ENCODE measurements around the gene GALNS.
A peak's percentile ranks its signal among the peaks of the same experiment; 100 is the strongest.

The GALNS gene

DNA sequence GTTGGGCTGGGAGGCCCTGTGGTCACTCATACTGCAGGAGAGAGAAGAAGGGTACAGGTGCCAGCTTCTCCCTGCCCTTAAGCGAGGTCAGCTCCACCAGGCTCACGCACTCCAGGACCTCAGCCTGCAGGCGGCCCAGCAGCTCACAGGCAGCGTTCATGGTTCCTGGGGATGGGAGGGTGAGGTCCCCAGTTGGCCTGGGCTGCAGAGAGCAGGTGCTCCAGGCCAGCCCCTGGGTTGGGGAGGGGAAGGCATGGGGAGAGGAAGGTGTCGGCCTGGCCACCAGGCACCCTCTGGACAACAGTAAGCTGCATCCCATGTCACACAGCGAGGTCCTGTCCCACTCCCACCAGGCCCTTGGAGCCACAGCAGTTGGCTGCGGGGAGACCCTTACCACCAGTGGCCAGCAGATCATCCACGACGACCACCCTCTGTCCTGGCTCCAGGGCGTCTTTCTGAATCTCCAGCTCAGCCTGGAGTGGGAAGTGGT is 47.0 kb downstream of the GALNS start:
- peak overlapping the region; percentile 99 for H3K27ac ChIP-seq

DNA sequence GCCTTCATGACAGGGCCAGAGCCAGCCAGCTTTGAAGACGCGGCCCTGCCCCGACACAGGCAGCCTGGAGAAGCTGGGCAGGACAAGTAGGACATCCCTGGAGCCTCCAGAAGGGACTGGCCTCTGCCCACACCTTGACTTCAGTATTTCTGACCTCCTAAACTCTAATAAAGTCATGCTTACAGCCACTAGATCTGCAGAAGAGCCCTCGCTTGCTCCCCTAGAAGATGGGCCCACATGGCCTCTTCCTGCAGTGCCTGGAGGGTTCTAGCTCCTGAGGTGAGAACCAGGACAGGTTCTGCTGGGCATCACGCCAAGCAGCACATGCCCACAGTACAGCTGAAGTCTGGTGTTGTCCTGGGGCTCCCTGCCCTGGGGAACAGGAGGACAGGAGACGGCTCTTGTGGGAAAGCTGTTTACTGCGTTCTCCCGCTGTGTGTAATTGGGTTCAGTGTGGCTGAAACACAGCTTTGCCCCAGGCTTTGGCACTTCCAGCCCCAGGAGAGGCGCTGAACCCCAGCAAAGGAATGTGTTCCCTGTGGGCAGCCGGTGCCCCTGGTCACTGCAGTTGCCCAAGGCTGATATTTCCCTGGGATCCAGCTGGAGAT is 47.6 kb downstream of the GALNS start:
- H3K4me2 ChIP-seq, result peak overlapping the region; percentile 89

More for the DNA sequence above, 47.0 kb downstream of the GALNS start:
- H3K36me3 ChIP-seq, result peaks cover 54% of the 10 kb centered on the region
- peaks cover 67% of the 10 kb centered on the region for H3K4me1 ChIP-seq
- H3K9me3 ChIP-seq, result peaks cover 4% of the 10 kb centered on the region; the same call in 1 of the 2 replicates
- TF ChIP-seq Cebpa-rat (IDR thresholded peaks at IDR 0.05), result no peak
- peak overlapping the region; percentile 72 for H3K4me3 ChIP-seq
- no peaks in the 10 kb centered on the region for H3K27me3 ChIP-seq
- peak overlapping the region; percentile 97 for H3K9ac ChIP-seq
- H4K20me1 ChIP-seq, result peaks cover 66% of the 10 kb centered on the region
- peak overlapping the region; percentile 89 for H3K4me2 ChIP-seq

DNA sequence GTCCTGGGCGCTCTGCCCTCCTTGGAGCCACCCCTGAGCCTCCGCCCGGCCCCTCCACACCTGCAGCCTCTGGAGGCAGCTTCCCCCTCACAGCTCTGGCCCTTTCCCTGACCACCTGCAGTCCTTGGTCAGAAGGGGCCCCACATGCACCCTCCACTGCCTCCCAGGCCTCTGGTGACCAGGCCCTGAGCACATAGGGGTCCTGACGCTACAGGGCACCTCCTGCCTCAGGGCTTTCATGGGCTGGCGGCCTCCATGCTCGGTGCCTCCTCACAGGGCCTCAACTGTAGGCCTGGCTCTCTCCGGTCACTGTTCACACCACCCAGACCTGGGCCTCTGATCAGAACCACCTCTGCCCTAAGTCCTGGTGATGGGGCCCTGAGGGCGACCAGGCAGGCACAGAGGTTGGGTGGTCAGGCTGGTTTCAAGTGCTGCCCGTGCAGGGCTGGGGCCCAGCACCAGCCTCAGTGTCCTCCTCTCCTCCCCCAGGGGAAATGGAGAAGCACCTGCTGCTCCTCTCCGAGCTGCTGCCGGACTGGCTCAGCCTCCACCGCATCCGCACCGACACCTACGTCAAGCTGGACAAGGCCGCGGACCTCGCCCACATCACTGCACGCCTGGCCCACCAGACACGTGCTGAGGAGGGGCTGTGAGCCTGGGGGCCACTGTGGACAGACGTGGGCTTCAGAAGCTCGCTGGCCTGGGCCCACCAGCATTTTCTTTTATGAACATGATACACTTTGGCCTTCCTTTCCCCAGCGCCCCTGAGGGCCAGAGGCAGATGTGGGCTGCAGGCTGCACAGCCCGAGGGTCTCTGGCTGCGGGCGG is 48.9 kb downstream of the GALNS start:
- H4K20me1 ChIP-seq, result peaks cover 72% of the 10 kb centered on the region
- peak overlapping the region; percentile 12; the same call in 1 of the 2 replicates for H3K4me2 ChIP-seq

More for the DNA sequence above, 47.6 kb downstream of the GALNS start:
- Histone ChIP-seq H3K4me1 (peaks cover 73% of the 10 kb centered on the region), H3K27ac (peak overlapping the region; percentile 99), H3K4me3 (no peak overlapping the region), H4K20me1 (peaks cover 71% of the 10 kb centered on the region), H3K36me3 (peaks cover 54% of the 10 kb centered on the region), H3K9ac (peak overlapping the region; percentile 97; the same call in 1 of the 2 replicates), H3K9me3 (peaks cover 4% of the 10 kb centered on the region; the same call in 1 of the 2 replicates), H3K27me3 (no peaks in the 10 kb centered on the region)
- no peak for TF ChIP-seq Cebpa-rat (IDR thresholded peaks at IDR 0.05)

DNA sequence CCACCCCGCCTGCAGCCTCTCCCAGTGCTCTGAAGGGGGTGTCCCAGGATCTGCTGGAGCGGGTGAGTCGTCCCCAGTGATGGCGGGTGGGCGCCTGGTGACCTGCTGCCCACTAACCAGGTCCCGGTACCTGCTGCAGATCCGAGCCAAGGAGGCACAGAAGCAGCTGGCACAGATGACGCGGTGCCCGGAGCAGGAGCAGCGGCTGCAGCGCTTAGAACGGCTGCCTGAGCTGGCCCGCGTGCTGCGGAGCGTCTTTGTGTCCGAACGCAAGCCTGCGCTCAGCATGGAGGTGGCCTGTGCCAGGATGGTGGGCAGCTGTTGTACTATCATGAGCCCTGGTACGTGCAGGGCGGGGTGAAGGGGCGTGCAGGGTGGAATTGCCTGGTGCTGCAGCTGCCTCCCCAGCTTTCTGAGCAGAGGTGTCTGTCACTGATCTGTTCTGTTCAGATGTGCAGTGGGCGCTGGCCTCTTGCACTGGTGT is 49.6 kb downstream of the GALNS start:
- H3K4me3 ChIP-seq, result no peak overlapping the region
- no peak overlapping the region for H3K9ac ChIP-seq
- H3K9me3 ChIP-seq, result peaks cover 1% of the 10 kb centered on the region; the same call in 1 of the 2 replicates
- peaks cover 54% of the 10 kb centered on the region for H3K36me3 ChIP-seq
- TF ChIP-seq Cebpa-rat (IDR thresholded peaks at IDR 0.05), result no peak
- no peak overlapping the region for H3K27ac ChIP-seq
- H3K27me3 ChIP-seq, result no peaks in the 10 kb centered on the region
- H4K20me1 ChIP-seq, result peaks cover 72% of the 10 kb centered on the region
- H3K4me1 ChIP-seq, result peaks cover 73% of the 10 kb centered on the region
- H3K4me2 ChIP-seq, result no peak overlapping the region

More for the DNA sequence above, 48.9 kb downstream of the GALNS start:
- H3K9me3 ChIP-seq, result peaks cover 4% of the 10 kb centered on the region; the same call in 1 of the 2 replicates
- no peak for TF ChIP-seq Cebpa-rat (IDR thresholded peaks at IDR 0.05)
- peaks cover 73% of the 10 kb centered on the region for H3K4me1 ChIP-seq
- no peak overlapping the region for H3K4me3 ChIP-seq
- peaks cover 54% of the 10 kb centered on the region for H3K36me3 ChIP-seq
- H3K9ac ChIP-seq, result no peak overlapping the region
- H3K27me3 ChIP-seq, result no peaks in the 10 kb centered on the region
- H3K27ac ChIP-seq, result no peak overlapping the region; the same call in 1 of the 2 replicates

DNA sequence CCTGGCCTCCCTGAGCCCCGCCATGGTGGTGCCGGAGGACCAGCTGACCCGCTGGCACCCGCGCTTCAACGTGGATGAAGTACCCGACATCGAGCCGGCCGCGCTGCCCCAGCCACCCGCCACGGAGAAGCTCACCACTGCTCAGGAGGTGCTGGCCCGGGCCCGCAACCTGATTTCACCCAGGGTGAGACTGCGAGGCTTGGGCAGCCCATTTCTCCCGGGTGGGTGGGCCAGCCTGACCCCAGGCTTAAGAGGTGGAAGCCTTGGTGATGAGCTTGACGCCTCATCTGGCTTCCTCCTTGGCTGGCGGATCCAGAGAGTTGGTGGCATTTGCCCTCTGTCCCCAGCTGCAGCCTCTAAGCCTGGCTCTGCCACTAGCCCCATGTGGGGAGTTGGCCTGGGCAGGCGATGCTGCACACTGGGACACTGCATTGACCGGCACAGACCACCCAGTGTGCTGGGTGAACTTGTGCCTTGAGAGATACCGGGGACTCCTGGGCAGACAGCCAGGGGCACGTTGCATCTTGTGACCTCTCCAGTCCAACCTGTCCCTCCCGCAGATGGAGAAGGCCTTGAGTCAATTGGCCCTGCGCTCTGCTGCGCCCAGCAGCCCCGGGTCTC is 50.1 kb downstream of the GALNS start:
- Histone ChIP-seq H3K9ac (0 out of 2 replicates have a peak overlapping the region, but pooled peaks have one; percentile 15), H3K4me2 (peak overlapping the region; percentile 90; the same call in 1 of the 2 replicates), H3K27ac (no peak overlapping the region), H3K4me3 (no peak overlapping the region), H3K4me1 (peaks cover 76% of the 10 kb centered on the region), H3K27me3 (no peaks in the 10 kb centered on the region), H4K20me1 (peaks cover 72% of the 10 kb centered on the region), H3K9me3 (no peaks in the 10 kb centered on the region), H3K36me3 (peaks cover 54% of the 10 kb centered on the region)
- no peak for TF ChIP-seq Cebpa-rat (IDR thresholded peaks at IDR 0.05)

DNA sequence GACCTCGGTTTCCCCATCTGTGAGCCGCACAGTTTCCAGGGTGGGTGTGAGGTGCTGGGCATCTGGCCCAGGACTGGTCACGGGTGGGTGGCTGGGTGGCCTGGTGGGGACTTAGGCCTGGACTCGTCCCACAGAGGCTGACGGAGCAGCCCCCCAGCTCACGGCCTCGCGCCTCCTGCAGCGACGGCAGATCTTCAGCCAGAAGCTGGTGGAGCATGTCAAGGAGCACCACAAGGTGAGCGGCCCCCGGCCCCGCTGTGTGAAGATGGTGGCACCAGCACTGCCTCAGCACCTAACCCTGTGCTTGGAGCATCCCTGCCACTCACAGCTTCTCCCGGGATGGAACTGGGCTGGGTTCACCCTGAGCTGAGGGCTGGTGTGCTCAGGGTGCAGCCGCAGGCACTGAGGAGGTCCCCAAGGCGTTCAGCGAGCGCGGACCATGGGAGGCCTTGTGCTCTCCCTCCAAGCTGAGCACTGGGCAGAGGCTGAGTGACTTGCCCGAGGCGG is 50.8 kb downstream of the GALNS start:
- peak overlapping the region; percentile 96; the same call in 1 of the 2 replicates for H3K9ac ChIP-seq
- peaks cover 54% of the 10 kb centered on the region for H3K36me3 ChIP-seq
- peak overlapping the region; percentile 90 for H3K4me2 ChIP-seq

DNA sequence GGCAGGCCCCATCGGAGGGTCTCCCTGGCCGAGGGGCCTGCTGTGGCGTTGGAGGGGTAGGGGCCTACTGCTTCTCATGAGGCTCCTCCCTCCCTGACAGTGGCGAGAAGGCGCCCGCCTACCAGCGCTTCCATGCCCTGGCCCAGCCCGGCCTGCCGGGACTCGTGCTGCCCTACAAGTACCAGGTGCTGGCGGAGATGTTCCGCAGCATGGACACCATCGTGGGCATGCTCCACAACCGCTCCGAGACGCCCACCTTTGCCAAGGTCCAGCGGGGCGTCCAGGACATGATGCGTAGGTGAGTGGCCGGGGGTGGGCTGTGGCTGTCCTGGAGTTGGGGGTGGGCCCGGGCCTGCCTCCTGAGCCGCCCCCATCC is 51.4 kb downstream of the GALNS start:
- peaks cover 84% of the 10 kb centered on the region for H3K4me1 ChIP-seq
- peak overlapping the region; percentile 96 for H3K9ac ChIP-seq
- H3K4me2 ChIP-seq, result peak overlapping the region; percentile 90
- TF ChIP-seq Cebpa-rat (IDR thresholded peaks at IDR 0.05), result no peak
- H4K20me1 ChIP-seq, result peaks cover 63% of the 10 kb centered on the region
- no peaks in the 10 kb centered on the region for H3K27me3 ChIP-seq
- peak overlapping the region; percentile 98 for H3K27ac ChIP-seq
- peak overlapping the region; percentile 79 for H3K4me3 ChIP-seq
- H3K36me3 ChIP-seq, result peaks cover 54% of the 10 kb centered on the region
- no peaks in the 10 kb centered on the region for H3K9me3 ChIP-seq

More for the DNA sequence above, 50.8 kb downstream of the GALNS start:
- Histone ChIP-seq H3K27ac (0 out of 2 replicates have a peak overlapping the region, but pooled peaks have one; percentile 22), H3K9me3 (no peaks in the 10 kb centered on the region), H3K27me3 (no peaks in the 10 kb centered on the region), H3K4me1 (peaks cover 83% of the 10 kb centered on the region), H4K20me1 (peaks cover 69% of the 10 kb centered on the region), H3K4me3 (no peak overlapping the region)
- TF ChIP-seq Cebpa-rat (IDR thresholded peaks at IDR 0.05), result no peak

DNA sequence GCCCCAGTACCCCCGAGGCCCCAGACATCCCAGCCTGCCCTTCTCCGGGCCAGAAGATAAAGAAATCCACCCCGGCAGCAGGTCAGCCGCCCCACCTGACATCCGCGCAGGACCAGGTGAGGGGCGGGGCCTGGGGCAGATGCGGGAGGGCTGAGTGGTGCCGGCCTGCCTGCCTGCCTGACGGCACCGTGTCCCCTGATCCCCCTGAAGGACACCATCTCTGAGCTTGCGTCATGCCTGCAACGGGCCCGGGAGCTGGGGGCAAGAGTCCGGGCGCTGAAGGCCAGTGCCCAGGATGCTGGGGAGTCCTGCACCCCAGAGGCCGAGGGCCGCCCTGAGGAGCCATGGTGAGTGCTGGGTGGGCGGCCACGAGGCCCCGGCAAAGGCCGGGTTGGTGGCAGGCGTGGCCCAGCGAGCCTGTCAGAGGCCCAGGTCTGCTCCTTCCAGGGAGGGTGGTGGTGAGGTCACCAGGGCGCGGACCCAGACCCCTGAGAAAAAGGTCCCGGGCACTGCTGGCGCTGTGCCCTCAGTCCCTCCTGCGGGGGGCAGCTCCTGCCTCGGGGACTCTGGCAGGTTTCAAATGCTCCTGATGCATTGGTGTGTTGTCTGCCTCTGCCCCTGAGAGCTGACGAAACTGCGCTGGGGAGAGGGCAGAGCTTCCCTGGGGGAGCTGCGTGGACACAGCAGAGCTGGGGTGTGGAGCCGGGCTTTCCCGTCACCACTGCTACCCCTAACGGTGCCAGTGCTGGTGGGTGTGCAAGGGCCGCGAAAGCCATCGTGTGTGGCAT is 52.0 kb downstream of the GALNS start:
- Histone ChIP-seq H3K4me3 (peak overlapping the region; percentile 79), H4K20me1 (peaks cover 57% of the 10 kb centered on the region), H3K4me1 (peaks cover 84% of the 10 kb centered on the region), H3K4me2 (peak overlapping the region; percentile 90), H3K36me3 (peaks cover 49% of the 10 kb centered on the region), H3K9me3 (no peaks in the 10 kb centered on the region), H3K9ac (peak overlapping the region; percentile 96), H3K27ac (peak overlapping the region; percentile 98), H3K27me3 (no peaks in the 10 kb centered on the region)
- no peak for TF ChIP-seq Cebpa-rat (IDR thresholded peaks at IDR 0.05)

Measured in BLaER1 (cell line).